NCI-H187 (cell line): ENCODE data around the gene RCOR1.
"Not testable (repeated sequence)": the region's sequence is repeated elsewhere in the genome, so short reads cannot be mapped to it uniquely, and the experiment has no call there.

Experiments used
- DNase-seq, 2 experiments: peaks; one replicate each; lab custom pipeline; 2025; lab: John Stamatoyannopoulos, UW

Gene RCOR1

DNA sequence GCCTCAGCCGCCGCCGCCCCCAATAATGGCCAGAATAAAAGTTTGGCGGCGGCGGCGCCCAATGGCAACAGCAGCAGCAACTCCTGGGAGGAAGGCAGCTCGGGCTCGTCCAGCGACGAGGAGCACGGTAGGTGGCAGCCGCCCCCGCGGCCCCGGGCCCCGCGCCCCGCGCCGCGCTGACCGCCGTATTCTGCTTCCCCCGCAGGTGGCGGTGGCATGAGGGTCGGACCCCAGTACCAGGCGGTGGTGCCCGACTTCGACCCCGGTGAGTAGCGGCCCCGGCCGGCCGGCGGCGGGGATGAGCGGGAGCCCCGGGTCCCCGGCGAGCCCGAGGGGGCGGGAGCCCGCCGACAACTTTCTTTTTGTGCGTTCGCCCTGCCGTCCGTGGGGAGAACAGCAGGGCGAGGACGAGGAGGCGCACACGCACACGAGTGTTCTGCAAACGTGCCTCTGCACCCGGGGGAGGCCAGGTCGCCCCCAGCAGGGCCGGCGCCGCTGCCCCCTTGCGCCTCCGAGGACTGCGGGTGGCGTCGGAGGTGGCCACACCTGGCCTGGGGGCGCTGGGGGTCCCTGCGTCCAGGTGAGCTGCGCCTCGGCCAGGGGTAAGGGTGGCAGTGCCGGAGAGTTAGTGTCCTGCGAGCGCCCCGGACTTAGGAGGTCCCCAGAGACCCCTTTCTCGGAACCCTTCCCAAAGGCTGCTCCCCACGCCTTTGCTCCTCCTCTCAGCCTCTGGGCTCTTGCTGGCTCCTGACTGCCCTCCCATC lies 794 bp downstream of the RCOR1 start:
- DNase-seq, result no peak

DNA sequence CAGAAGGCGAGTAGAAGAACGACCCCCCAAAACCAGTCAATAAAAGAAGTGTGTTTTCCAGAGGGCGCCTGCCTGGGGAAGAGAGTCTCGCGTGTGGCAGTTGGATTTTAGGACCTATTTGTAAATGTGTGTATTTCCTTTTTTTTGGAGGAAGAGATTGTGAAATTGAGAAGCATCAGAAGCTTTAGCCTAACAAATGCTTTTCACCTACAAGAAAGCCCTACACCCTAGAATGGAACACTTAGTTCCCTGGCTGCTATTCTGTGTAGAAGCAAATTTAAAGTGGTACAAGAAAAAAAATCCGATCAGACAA lies 1.3 kb downstream of the RCOR1 start:
- no peak for DNase-seq

DNA sequence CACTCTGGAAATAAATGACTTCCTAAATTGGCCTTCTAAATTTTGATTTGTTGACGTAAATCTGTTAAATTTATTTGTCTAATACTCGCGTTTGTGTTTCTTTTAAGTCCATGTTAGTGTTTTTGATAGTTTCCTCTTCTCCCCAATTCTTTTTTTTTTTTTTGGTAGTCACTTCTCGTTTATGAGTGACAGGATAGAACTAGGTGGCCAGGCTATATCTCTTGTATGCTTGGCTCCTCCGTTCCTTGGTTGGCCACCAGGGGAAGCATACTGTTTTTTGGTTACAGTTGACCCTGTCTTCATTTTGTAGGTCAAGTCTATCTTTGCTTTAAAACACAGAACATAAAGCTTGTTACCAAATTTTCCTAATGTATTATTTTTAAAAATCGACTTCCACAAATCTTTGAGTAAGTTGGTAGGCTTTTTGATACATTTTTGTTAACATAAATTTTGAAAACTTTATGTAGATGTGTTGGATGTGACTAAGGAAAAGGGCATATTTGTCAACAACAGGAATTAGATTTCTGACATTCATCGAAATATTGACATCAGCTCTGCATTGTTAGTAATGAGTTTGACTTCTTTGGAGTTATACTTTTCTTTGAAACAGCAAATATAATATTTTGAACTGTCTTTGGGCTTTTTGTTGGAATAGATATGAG lies 2.2 kb downstream of the RCOR1 start:
- peak in 1 of 2 experiments; percentile 7 for DNase-seq

DNA sequence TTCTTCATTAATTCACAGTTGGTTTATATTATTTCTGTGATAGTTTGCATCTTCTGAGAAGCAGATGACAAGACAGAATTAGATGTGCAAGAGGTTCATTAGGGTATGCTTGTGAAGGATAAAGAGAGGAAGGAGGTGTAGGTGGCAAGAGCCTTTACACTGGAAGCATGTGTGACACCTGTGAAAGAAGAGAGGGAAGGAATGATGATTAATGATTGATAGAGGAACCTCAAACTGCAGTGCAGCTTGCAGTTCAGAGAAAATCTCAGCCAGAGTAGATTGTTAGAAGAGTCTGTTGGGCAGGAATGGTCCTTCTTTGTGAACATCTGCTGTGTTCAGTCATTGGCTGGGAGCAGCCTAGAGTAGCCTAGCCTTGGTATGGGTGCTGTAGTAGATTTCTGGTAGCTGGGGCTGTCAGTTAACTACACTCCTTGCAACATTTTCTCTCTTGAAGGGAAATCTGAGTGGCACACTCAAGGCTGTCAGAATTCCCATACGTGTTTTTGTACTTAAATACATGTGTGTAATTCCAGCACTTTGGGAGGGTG lies 9.0 kb downstream of the RCOR1 start:
- no peak for DNase-seq

DNA sequence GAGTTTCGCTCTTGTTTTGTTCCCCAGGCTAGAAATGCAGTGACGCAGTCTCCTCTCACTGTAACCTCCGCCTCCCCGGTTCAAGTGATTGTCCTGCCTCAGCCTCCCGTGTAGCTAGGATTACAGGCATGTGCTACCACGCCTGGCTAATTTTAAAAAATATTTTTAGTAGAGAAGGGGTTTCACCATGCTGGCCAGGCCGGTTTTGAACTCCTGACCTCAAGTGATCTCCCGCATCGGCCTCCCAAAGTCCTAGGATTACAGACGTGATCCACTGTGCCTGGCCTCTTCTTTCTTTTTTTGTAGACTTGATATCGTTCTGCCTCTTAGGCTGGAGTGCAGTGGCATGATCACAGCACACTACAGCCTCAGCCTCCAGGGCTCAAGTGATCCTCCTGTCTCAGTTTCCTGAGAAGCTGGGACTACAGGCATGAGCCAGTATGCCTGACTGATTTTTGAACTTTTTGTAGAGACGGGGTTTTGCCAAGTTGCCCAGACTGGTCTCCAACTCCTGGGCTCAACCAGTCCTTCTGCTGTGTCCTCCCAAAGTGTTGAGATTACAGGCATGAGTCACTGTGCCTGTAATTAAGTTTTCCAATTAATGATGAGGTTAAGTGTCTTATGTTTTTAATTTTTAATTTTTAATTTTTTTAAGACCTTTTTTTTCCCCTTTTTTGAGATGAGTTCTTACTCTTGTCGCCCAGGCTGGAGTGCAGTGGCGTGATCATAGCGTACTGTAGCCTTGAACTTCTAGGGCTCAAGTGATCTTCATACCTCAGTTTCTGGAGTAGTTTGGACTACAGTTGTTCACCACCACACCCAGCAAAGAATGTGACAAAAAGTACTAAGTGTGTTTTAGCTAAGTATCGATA lies 10.2 kb downstream of the RCOR1 start:
- no peak for DNase-seq

DNA sequence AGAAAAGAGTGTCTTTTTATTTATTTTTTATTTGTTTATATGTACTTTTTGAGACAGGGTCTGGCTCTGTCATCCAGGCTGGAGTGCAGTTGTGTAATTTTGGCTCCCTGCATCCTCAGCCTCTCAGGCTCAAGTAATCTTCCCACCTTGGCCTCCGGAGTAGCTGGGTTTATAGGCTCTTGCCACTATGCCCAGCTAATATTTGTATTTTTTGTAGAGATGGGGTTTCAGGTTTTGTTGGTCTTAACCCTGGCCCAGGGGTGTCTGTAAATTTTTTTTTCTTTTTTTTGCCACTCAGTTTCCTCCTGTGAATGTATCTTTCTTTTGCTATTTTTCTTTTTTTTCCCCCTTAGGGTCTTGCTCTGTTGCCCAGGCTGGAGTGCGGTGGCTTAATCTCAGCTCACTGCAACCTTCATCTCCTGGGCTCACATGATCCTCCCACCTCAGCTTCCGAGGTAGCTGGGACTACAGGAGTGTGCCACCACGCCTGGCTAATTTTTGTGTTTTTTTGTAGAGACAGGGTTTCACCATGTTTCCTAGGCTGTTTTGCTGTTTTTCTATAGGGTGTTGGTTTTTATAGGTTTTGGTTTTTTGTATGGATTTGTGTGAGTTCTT lies 11.0 kb downstream of the RCOR1 start:
- no peak for DNase-seq

DNA sequence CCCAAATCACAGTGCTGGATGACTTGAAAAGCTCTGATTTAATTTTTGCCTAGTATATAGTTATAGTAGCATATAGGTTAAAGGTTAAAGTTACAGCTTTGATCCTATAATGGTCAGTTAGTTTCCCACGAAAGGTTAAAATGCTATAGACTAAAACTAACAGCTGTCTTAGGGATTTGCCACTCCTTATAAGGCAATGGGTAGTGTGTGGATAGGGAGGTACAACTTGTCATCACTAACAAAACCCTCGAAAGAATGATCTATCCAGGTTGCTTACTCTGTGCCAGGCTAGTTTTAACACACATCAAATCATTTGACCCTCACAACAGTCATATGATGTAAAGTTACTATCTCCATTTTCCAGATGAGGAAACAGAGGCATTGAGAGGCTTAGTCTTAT lies 11.7 kb downstream of the RCOR1 start:
- DNase-seq, result no peak

DNA sequence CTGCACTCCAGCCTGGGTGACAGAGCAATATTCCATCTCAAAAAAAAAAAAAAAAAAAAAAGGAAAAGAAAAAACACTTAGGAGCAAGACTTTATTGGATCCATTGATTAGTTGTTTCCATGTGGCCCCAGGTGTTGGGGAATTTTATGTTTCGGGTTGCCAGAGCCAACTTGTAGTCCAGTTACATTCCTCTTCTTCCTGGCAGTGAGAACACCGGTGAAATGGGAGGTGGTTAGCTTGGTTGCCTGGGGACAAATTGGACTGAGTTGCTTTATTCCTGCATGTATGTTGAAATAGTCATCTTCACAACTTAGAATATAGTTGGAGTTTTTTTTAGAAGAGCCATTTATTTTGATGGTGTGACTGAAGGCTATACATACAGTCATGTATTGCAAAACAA lies 12.6 kb downstream of the RCOR1 start:
- DNase-seq, result no peak

DNA sequence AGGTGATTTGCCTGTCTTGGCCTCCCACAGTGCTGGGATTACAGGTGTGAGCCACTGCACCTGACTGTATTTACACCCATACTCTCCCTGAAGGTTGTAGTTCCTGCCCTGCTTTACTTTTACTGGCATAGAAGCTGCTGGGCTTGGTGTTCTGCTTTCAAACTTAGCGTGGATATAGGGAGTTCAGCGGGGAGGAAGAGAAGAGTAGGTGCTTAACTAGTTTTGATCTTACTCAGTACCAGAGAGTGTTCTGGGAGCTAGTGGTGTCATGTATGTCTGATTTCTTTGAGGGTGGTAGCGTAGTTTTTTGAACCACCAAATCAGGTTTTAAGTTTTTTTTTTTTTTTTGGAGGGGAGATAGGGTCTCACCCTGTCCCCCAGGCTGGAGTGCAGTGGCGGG lies 13.8 kb downstream of the RCOR1 start:
- no peak for DNase-seq

DNA sequence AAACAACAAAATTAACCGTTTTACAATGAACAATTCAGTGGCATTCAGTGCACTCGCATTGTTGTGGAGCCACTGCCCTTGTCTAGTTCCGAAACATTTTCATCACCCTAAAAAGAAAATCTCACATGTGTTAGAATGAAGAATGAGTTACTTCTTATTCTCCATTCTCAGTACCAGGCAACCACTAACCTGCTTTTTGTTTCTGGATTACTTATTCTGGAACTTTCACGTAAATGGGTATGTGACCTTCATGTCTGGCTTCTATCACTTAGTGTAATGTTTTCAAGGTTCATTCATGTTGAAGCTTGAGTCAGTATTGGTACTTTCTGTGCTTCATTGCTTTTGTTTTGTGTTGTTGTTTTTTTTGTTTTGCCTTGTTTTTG lies 15.6 kb downstream of the RCOR1 start:
- DNase-seq, result no peak

DNA sequence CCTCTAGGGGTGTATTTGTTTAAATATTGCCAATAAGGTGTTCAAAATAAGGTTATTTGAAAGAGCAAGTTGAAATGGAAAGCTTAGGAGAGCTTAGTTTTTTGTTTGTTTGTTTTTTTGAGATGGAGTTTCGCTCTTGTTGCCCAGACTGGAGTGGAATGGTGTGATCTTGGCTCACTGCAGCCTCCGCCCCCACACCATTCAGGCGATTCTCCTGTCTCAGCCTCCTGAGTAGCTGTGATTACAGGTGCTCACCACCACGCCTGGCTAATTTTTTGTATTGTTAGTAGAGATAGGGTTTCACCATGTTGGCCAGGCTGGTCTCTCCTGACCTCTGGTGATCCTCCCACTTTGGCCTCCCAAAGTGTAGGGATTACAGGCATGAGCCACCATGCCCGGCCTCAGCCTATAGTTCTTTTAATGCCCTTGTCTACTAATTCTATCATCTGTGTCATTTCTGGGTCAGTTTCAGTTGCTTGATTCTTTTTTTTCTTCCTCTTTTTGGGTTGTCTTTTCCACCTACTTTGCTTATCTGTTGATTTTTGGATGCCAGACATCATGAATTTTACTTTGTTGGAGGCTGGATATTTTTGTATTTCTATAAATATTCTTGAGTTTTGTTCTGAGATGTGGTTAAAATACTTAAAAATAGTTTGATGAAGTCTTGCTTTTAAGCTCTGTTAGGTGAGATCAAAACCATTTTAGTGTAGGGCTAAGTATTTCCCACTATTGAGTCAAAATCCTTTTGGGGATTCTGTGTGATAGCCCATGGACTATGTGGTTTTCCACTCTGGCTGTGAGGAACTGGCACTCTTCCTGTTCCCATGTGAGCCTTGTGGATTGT lies 18.7 kb downstream of the RCOR1 start:
- DNase-seq, result no peak

DNA sequence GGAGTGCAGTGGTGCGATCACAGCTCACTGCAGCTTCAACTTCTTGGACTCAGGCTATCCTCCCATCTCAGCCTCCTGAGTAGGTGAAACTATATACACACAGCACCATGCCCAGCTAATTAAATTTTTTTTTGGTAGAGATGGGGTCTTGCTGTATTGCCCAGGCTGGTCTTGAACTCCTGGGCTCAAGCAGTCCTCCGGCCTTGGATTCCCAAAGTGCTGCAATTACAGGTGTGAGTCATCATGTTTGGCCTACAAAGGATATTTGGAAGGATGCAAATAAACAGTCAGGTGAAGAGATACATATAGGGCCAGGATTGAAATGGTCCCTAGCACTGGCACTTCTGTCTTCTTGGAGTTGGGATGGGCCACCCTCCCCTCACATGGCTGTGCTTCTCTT lies 23.9 kb downstream of the RCOR1 start:
- DNase-seq, result no peak

DNA sequence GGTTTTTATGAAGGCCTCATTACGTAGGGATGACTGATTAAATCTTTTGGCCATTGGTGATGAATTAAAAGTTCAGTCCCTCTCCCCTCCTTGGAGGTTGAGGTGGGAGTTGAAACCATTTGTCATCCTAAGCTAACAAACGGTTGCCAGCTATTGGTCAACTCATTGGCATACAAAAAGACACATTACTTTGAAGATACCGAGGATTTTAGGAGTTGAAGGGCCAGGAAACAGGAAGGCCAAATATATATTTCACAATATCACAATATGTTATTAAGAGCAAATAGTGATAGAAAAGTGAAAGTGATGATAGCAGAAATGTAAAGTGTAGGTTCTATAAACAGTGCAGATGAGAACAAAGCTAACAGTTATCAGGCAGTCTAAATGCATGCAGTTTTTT lies 24.4 kb downstream of the RCOR1 start:
- no peak for DNase-seq

DNA sequence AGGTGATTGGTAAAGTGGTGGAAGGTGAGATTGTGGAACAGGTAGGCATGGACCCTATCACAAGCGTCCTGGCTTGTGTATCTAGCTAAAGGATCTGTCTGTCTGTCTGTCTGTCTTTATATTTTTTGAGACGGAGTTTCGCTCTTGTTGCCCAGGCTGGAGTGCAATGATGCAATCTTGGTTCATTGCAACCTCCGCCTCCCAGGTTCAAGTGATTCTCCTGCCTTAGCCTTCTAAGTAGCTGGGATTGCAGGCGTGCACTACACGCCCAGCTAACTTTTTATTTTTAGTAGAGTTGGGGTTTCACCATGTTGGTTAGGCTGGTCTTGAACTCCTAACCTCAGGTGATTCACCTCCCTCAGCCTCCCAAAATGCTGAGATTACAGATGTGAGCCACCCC lies 26.6 kb downstream of the RCOR1 start:
- not testable (repeated sequence) for DNase-seq

DNA sequence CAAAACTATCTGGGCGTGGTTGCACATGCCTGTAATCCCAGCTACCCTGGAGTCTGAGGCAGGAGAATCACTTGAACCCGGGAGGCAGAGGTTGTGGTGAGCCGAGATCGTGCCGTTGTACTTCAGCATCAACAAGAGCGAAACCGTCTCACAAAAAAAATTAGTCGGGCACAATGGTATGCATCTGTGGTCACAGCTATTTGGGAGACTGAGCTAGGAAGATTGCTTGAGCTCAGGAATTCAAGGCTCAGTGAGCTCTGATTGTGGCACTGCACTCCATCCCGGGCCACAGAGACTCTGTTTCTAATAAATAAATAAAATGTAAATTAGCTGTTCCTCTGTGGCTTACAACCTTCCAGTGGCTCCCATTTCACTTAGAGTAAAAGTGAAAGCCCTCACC lies 28.0 kb downstream of the RCOR1 start:
- DNase-seq, result no peak

DNA sequence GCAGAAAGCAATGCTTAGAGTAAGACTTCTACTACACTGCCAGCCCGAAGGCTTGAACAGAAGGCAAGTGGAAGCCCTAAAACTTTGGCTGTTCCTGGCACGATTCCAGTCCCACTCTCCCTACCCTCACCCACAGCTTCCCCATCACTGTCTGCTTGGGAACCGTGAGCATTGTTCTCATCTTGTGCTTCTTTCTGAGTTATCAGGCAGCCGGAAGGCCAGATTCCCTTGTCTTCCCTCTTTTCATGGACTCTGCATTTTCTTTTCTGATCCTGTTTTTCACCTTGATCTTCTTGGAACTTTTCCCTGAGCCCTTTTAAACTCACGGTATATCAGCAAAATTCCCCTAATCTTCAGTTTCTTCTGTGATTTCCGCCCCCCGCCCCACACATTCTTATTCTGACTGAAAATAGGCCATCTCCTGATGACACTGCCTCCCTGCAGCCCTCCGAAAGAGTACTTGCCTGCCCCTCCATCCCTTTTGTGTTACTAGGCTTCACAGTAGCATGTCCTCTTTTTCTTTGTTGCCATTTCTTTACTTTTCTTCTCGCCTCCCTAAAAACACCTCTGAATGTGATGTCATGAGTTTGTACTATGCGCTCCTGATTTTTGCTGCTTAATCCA lies 29.9 kb downstream of the RCOR1 start:
- no peak for DNase-seq

DNA sequence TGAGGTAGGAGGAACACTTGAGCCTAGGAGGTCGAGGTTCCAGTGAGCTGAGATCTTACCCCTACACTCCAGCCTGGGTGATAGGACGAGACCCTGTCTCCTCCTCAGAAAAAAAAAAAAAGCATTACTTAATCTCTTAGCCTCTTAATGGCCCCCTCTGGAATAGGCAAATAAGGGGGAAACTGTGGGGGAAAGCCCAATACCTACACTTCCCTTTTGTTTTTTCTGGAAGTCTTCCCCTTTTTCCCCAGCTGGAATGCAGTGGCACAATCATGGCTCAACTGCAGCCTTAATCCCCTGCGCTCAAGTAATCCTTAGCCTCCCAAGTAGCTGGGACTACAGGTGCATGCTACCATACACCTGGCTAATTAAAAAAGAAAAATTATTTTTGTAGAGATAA lies 32.2 kb downstream of the RCOR1 start:
- no peak for DNase-seq

DNA sequence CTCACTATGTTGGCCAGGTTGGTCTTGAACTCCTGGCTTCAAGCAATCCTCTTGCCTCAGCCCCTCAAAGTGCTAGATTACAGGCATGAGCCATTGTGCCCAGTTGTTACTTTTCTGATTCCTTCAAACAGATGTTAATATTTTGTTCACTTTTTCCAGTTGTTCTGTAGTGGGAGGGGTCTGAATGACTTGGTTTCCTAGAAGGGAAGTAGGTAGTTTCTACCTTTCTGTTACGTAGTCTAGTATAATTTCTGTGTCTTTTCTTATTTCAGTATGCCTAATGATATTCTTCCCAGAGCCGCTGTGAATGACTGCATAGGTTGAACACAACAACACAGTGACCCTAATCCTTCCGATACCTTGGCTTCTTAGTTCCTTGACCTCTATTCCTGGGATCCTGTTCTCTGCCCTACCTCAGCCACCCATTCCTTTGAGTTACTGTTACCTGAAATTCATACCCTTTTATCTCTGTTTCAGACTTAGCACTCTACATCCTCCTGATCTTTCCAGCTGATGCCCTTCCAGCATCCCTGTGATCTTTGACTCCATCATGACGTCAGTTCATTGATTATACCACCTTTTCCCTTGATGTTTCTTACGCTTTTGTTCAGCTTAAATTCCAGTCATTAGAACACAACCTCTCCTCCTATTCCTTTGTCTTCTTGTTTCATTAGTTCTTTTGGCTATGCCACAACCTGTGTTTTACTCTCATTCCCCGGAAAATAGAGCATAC lies 33.3 kb downstream of the RCOR1 start:
- no peak for DNase-seq

DNA sequence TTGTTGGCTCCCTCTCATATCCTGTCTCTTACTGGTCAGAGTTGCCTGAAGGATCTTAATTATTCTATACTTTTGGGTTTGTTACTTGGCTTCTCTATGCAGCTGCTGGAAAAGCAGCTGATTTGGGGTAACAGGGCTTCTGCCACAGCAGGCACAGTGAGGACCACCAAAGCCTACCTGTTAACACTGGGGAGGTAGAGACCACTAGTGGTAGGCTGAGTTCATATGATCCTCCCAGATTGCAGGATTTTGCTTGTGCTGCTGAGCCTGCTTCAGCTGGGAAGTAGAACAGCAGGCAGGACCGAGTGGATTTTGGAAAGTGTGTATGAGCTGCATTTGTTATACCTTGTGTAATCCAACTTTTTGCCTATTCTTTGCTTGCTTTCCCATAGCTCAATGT lies 34.1 kb downstream of the RCOR1 start:
- DNase-seq, result no peak

DNA sequence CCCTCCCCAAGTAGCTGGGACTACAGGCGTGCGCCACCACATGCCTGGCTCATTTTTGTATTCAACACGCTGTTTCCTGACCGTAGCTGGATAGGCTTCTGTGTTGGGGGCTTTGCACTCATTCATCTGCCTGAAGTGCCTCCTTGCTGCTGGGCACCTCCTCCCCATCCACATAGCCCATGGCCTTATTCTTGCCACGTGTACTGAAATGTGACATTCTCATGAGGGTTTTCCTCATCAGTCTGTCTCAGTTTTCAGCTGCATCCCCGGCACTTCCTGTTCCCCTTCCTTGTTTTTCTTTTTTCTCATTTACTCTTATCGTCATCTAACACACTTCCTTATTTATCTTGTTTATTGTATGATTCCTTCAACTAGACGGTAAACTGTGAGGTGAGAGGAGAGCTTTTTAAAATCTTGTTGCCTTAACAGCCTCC lies 36.6 kb downstream of the RCOR1 start:
- DNase-seq, result no peak
